ENCODE measurements around the gene SPTSSB.

The SPTSSB gene

DNA sequence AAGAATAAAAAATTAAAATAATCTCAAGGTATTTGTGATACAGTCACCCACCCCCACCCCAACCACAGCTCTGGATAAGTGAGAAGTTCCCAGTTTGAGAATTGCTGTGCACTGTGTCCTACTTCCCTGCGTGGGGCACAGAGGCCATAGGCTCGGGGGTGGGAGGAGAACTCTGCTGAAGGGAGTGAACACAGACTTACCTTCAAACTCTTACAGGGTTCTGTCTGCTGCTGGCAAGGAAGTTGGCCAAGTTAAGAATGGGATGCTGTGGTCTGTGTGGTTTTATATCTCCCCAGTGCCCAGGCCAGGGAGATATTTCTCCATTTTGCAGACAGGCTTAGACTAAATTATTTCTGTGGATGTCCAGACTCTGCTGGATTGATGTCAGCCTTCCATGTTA lies 37.6 kb downstream of the SPTSSB start:
- Histone ChIP-seq H3K9me3 (ENCODE audit: insufficient read depth, low read depth, low read length) (no peaks in the 10 kb centered on the region), H3K27me3 (ENCODE audit: insufficient read depth, low read length) (no peaks in the 10 kb centered on the region), H3K9ac (ENCODE audit: low read depth, low read length) (no peak overlapping the region), H3K36me3 (ENCODE audit: insufficient read depth, low read length) (no peaks in the 10 kb centered on the region), H3K4me3 (ENCODE audit: low read length) (no peak overlapping the region), H3K4me1 (ENCODE audit: insufficient read depth, low read length) (no peaks in the 10 kb centered on the region), H3K27ac (ENCODE audit: low read depth, low read length) (no peak overlapping the region)
- 91% methylated on average over 2 of the region's 2 CpGs for WGBS

DNA sequence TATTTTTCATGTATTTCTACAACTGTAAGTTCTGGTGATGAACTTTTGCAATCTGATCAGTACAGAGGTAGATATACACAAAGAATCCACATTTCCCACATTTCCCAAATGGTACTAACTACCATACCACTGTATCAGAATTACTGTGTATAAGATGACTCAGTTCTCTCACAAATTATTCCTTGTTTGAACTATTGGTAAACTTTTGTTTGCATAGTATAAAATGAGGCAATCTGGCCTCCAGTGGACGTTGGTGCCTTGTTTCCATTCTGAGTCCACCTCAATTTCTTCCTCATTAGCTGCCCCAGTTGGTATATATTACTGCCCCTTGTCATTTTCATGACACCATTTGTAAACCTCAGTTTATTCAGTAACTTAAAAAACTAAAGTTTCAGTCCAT lies 38.5 kb downstream of the SPTSSB start:
- Histone ChIP-seq H3K9ac (ENCODE audit: low read depth, low read length) (no peak overlapping the region), H3K27me3 (ENCODE audit: insufficient read depth, low read length) (no peaks in the 10 kb centered on the region), H3K4me3 (ENCODE audit: low read length) (no peak overlapping the region), H3K36me3 (ENCODE audit: insufficient read depth, low read length) (no peaks in the 10 kb centered on the region), H3K27ac (ENCODE audit: low read depth, low read length) (no peak overlapping the region), H3K9me3 (ENCODE audit: insufficient read depth, low read depth, low read length) (no peaks in the 10 kb centered on the region), H3K4me1 (ENCODE audit: insufficient read depth, low read length) (no peaks in the 10 kb centered on the region)
- WGBS, result 82% methylated on average over 1 of the region's 1 CpG

DNA sequence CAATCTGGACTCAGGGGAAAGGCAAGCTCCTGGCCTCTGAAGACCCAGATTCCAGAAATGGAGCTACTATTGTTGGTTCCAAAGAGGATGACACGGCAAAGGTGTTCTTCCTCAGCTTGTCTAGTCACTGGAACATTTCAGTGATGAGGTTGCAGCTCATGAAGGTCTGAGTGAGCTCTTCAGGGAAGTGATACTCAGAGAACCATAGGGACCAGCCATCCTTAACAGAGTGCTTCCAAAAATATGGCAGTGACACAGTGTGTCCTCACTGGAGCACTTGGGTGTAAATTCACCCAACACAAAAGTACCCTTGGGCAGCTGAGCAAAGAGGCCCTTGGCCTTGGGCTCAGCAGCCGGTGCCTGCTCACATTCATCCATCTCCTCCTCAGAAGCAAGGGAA lies 46.3 kb downstream of the SPTSSB start:
- H3K4me1 ChIP-seq (ENCODE audit: insufficient read depth, low read length), result no peaks in the 10 kb centered on the region
- no peak overlapping the region for H3K9ac ChIP-seq (ENCODE audit: low read depth, low read length)
- H3K4me3 ChIP-seq (ENCODE audit: low read length), result no peak overlapping the region
- no peak overlapping the region for H3K27ac ChIP-seq (ENCODE audit: low read depth, low read length)
- WGBS, result 96% methylated on average over 2 of the region's 2 CpGs
- no peaks in the 10 kb centered on the region for H3K9me3 ChIP-seq (ENCODE audit: insufficient read depth, low read depth, low read length)
- H3K36me3 ChIP-seq (ENCODE audit: insufficient read depth, low read length), result no peaks in the 10 kb centered on the region
- H3K27me3 ChIP-seq (ENCODE audit: insufficient read depth, low read length), result no peaks in the 10 kb centered on the region

DNA sequence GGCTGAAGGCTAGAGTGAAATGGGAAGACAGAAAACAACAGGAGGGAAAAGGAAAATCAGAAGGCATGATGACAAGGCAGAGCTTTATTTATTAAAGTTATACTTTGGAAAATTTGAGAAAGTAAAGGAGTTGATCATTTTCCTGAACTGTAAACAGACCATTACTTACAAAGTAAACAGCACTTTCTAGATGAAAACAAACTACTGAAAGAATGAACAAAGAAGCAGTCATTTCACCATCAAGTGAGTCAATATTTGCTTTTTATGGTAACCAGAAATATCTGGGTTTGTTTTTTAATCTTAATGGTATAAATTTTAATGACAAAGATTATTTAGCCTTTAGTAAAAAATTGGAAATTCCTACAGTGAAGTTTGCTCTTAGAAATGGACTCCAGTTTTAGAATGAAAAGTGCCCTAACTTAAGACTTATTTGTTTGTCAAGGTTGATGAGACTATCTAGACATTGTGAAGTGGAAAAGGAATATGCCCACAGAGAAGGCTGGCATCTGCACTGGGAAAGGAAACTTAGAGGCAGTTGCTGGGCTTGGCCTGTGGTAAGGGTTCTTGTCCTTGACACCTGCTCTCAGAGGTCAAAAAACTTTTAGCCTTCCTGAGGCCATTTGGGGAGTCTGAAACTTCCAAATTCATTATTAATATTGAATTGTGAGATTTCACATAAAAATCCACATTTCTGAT lies 47.2 kb downstream of the SPTSSB start:
- H3K27me3 ChIP-seq (ENCODE audit: insufficient read depth, low read length), result no peaks in the 10 kb centered on the region
- H3K9me3 ChIP-seq (ENCODE audit: insufficient read depth, low read depth, low read length), result no peaks in the 10 kb centered on the region
- no peak overlapping the region for H3K27ac ChIP-seq (ENCODE audit: low read depth, low read length)
- H3K4me3 ChIP-seq (ENCODE audit: low read length), result no peak overlapping the region
- H3K4me1 ChIP-seq (ENCODE audit: insufficient read depth, low read length), result no peaks in the 10 kb centered on the region
- no peaks in the 10 kb centered on the region for H3K36me3 ChIP-seq (ENCODE audit: insufficient read depth, low read length)
- no peak overlapping the region for H3K9ac ChIP-seq (ENCODE audit: low read depth, low read length)

- Histone ChIP-seq H3K36me3 (ENCODE audit: insufficient read depth, low read length) (no peaks in the 10 kb centered on the region), H3K27me3 (ENCODE audit: insufficient read depth, low read length) (no peaks in the 10 kb centered on the region), H3K27ac (ENCODE audit: low read depth, low read length) (no peak overlapping the region), H3K9me3 (ENCODE audit: insufficient read depth, low read depth, low read length) (no peaks in the 10 kb centered on the region), H3K9ac (ENCODE audit: low read depth, low read length) (no peak overlapping the region), H3K4me3 (ENCODE audit: low read length) (no peak overlapping the region), H3K4me1 (ENCODE audit: insufficient read depth, low read length) (no peaks in the 10 kb centered on the region)
- 100% methylated on average over 1 of the region's 2 CpGs for WGBS
These were observed 48.3 kb downstream of the SPTSSB start for GRCh38 chr3:161322781-161323568.

GRCh38 chr3:161320837-161321236 lies 50.5 kb downstream of the SPTSSB start:
- H3K27me3 ChIP-seq (ENCODE audit: insufficient read depth, low read length), result no peaks in the 10 kb centered on the region
- WGBS, result no CpG with 5 or more reads among the region's 1 CpG
- no peaks in the 10 kb centered on the region for H3K4me1 ChIP-seq (ENCODE audit: insufficient read depth, low read length)
- no peak overlapping the region for H3K4me3 ChIP-seq (ENCODE audit: low read length)
- no peak overlapping the region for H3K9ac ChIP-seq (ENCODE audit: low read depth, low read length)
- H3K36me3 ChIP-seq (ENCODE audit: insufficient read depth, low read length), result no peaks in the 10 kb centered on the region
- H3K27ac ChIP-seq (ENCODE audit: low read depth, low read length), result no peak overlapping the region
- H3K9me3 ChIP-seq (ENCODE audit: insufficient read depth, low read depth, low read length), result no peaks in the 10 kb centered on the region

DNA sequence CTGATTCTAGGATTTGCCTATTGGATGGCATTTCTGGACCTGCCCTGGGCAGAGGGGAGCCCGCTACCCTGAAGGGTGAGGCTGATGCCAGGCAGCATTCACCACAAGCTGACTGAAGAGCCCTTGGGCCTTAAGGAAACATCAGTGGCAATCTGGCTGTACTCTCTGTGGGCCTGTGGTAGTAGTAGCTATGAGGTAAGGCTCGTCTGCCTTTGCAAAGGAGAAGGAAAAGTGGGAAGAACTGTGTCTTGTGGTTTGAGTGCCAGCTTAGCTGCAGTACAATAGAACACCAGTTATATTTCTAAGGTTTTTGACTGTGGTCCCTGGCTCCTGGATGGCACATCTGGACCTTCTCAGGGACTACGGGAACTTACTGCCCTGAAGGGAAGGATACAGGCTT lies 51.5 kb downstream of the SPTSSB start:
- Histone ChIP-seq H3K4me1 (ENCODE audit: insufficient read depth, low read length) (no peaks in the 10 kb centered on the region), H3K9ac (ENCODE audit: low read depth, low read length) (no peak overlapping the region), H3K27me3 (ENCODE audit: insufficient read depth, low read length) (no peaks in the 10 kb centered on the region), H3K36me3 (ENCODE audit: insufficient read depth, low read length) (no peaks in the 10 kb centered on the region), H3K9me3 (ENCODE audit: insufficient read depth, low read depth, low read length) (no peaks in the 10 kb centered on the region), H3K4me3 (ENCODE audit: low read length) (no peak overlapping the region), H3K27ac (ENCODE audit: low read depth, low read length) (no peak overlapping the region)
- WGBS, result 89% methylated on average over 3 of the region's 3 CpGs

GRCh38 chr3:161317077-161317476 lies 54.2 kb downstream of the SPTSSB start:
- Histone ChIP-seq H3K9ac (ENCODE audit: low read depth, low read length) (no peak overlapping the region), H3K27me3 (ENCODE audit: insufficient read depth, low read length) (no peaks in the 10 kb centered on the region), H3K4me1 (ENCODE audit: insufficient read depth, low read length) (no peaks in the 10 kb centered on the region), H3K4me3 (ENCODE audit: low read length) (no peak overlapping the region), H3K36me3 (ENCODE audit: insufficient read depth, low read length) (no peaks in the 10 kb centered on the region), H3K27ac (ENCODE audit: low read depth, low read length) (no peak overlapping the region), H3K9me3 (ENCODE audit: insufficient read depth, low read depth, low read length) (no peaks in the 10 kb centered on the region)
- 100% methylated on average over 1 of the region's 2 CpGs for WGBS

DNA sequence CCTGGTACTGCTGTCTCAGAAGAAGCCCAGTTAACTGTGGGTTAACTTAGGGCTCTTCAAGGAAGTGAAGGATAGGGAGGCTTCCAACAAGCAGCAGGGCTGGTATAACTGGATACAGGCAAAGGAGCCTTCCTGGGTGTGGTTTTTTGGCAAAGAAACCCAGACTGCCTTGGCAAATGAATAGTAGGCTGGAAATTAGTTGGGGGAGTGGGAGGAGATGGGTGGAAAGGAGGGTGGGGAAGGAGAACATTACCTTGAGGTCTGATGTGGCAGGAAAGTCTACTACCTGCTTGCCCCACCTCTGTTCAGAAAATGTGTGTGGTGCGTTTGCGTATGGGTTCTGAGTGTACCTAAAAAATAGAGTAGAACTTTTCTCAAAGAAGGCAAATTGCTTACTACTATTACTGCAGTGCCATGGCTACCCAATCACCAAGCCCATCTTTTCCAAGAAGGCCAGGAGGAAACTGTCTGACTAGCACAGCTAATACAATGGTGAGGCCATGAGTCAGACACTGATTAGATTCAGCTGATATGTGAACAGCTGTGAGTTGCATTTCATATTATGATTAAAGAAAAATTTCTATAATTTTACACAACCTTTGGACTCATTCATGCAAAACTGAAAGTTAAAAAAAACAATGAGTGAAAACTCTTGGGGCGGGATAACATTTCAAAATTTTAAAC lies 55.2 kb downstream of the SPTSSB start:
- no peak overlapping the region for H3K4me3 ChIP-seq (ENCODE audit: low read length)
- 89% methylated on average over 1 of the region's 3 CpGs for WGBS
- no peaks in the 10 kb centered on the region for H3K9me3 ChIP-seq (ENCODE audit: insufficient read depth, low read depth, low read length)
- H3K36me3 ChIP-seq (ENCODE audit: insufficient read depth, low read length), result no peaks in the 10 kb centered on the region
- no peak overlapping the region for H3K27ac ChIP-seq (ENCODE audit: low read depth, low read length)
- no peak overlapping the region for H3K9ac ChIP-seq (ENCODE audit: low read depth, low read length)
- no peaks in the 10 kb centered on the region for H3K27me3 ChIP-seq (ENCODE audit: insufficient read depth, low read length)
- H3K4me1 ChIP-seq (ENCODE audit: insufficient read depth, low read length), result no peaks in the 10 kb centered on the region

DNA sequence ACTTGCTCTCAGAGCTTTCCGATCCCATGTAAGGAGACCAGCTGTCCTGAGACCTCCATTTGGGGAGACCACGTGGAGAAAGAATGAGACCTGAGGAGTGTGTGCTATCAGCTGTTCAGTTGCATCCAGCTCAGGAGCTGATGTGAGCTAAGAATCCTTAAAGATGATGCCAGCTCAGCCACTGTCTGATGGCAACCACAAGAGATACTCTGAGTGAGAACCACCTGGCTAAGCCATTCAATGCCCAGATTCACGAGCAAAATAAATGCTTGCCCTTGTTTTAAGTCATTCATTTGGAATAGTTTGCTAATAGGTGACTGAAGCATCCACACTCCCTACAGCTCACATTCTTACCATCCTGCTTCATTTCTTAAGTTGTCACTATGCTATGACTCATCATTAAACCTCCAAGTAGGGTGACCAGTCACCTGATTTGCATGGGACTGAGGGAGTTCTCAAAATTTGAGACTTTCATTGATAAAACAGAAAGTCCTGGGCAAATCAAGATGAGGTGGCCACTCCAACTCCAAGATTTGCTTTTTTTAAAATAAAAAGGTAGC lies 56.4 kb downstream of the SPTSSB start:
- H3K4me1 ChIP-seq (ENCODE audit: insufficient read depth, low read length), result no peaks in the 10 kb centered on the region
- H3K9me3 ChIP-seq (ENCODE audit: insufficient read depth, low read depth, low read length), result no peaks in the 10 kb centered on the region
- no peak overlapping the region for H3K4me3 ChIP-seq (ENCODE audit: low read length)
- no peak overlapping the region for H3K9ac ChIP-seq (ENCODE audit: low read depth, low read length)
- H3K27ac ChIP-seq (ENCODE audit: low read depth, low read length), result no peak overlapping the region
- H3K36me3 ChIP-seq (ENCODE audit: insufficient read depth, low read length), result no peaks in the 10 kb centered on the region
- 90% methylated on average over 3 of the region's 3 CpGs for WGBS
- H3K27me3 ChIP-seq (ENCODE audit: insufficient read depth, low read length), result no peaks in the 10 kb centered on the region

Data from HUES64 (cell line).